ENCODE measurements around the gene IL15.
A peak's percentile ranks its signal among the peaks of the same experiment; 100 is the strongest.
"Not testable (repeated sequence)": the region's sequence is repeated elsewhere in the genome, so short reads cannot be mapped to it uniquely, and the experiment has no call there.

Gene IL15

GRCh38 chr4:141636082-141636770 is at the start of gene IL15:
Gene IL15 (plus strand): TSS chr4:141636583. CDS start chr4:141719465, 82,882 bp downstream.
- DNase-seq (ENCODE audit: low spot score): peak; percentile 74

- no peak for DNase-seq (ENCODE audit: low spot score)
Measured at GRCh38 chr4:141587897-141588296, 48.5 kb upstream of the IL15 start.

- no peak for DNase-seq (ENCODE audit: low spot score)
Measured at GRCh38 chr4:141595531-141595930, 40.9 kb upstream of the IL15 start.

GRCh38 chr4:141599853-141600252 is 36.5 kb upstream of the IL15 start:
- DNase-seq (ENCODE audit: low spot score): no peak

- not testable (repeated sequence) for DNase-seq (ENCODE audit: low spot score)
Measured at GRCh38 chr4:141604683-141605082, 31.7 kb upstream of the IL15 start.

- DNase-seq (ENCODE audit: low spot score): no peak
Measured at GRCh38 chr4:141605425-141605856, 30.9 kb upstream of the IL15 start.

- DNase-seq (ENCODE audit: low spot score): no peak
Measured at GRCh38 chr4:141609243-141609642, 27.1 kb upstream of the IL15 start.

- DNase-seq (ENCODE audit: low spot score): no peak
Measured at GRCh38 chr4:141610365-141610764, 26.0 kb upstream of the IL15 start.

GRCh38 chr4:141614878-141615586 is 21.4 kb upstream of the IL15 start:
- no peak for DNase-seq (ENCODE audit: low spot score)

- not testable (repeated sequence) for DNase-seq (ENCODE audit: low spot score)
Measured at GRCh38 chr4:141615587-141615918, 20.8 kb upstream of the IL15 start.

GRCh38 chr4:141620715-141621114 is 15.7 kb upstream of the IL15 start:
- no peak for DNase-seq (ENCODE audit: low spot score)

- DNase-seq (ENCODE audit: low spot score): no peak
Measured at GRCh38 chr4:141625023-141625422, 11.4 kb upstream of the IL15 start.

- DNase-seq (ENCODE audit: low spot score): no peak
Measured at GRCh38 chr4:141630854-141631253, 5.5 kb upstream of the IL15 start.

- DNase-seq (ENCODE audit: low spot score): no peak
Measured at GRCh38 chr4:141635736-141636081, 674 bp upstream of the IL15 start.

- peak; percentile 20 for DNase-seq (ENCODE audit: low spot score)
Measured at GRCh38 chr4:141636771-141637460, 533 bp downstream of the IL15 start.

GRCh38 chr4:141637565-141637964 is 1.2 kb downstream of the IL15 start:
- DNase-seq (ENCODE audit: low spot score): no peak

GRCh38 chr4:141638230-141638629 is 1.8 kb downstream of the IL15 start:
- DNase-seq (ENCODE audit: low spot score): no peak

GRCh38 chr4:141640696-141641095 is 4.3 kb downstream of the IL15 start:
- no peak for DNase-seq (ENCODE audit: low spot score)

- DNase-seq (ENCODE audit: low spot score): no peak
Measured at GRCh38 chr4:141642063-141642462, 5.7 kb downstream of the IL15 start.

- DNase-seq (ENCODE audit: low spot score): no peak
Measured at GRCh38 chr4:141642711-141643110, 6.3 kb downstream of the IL15 start.

- DNase-seq (ENCODE audit: low spot score): no peak
Measured at GRCh38 chr4:141643557-141643956, 7.2 kb downstream of the IL15 start.

GRCh38 chr4:141645611-141646340 is 9.4 kb downstream of the IL15 start:
- DNase-seq (ENCODE audit: low spot score): no peak

GRCh38 chr4:141646969-141647368 is 10.6 kb downstream of the IL15 start:
- DNase-seq (ENCODE audit: low spot score): no peak

Measured in CD4-positive, alpha-beta T cell treated with Interleukin-15 for 4 hours (primary cell).